ENCODE results near the gene KCNAB1.
"Not testable (repeated sequence)": the region's sequence is repeated elsewhere in the genome, so short reads cannot be mapped to it uniquely, and the experiment has no call there.

The KCNAB1 gene

DNA sequence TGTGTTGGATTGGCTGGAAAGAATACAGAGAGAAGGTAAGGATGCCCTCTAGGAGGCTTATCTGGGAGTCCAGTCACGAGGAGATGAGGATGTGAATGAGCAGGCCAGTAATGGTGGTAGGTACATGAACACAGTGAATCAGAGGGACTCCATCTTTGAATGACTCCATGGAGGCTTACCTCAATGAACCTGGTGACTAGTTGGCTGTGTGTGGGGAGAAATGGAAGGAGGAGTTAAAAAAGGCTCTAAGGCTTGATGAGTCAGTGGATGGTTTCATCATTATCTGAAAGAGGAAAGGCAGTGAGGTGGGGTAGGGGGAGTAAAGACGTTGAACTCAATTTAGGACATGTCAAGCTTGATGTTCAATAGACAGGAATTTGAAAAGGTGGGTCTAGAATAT, 61.1 kb downstream of the KCNAB1 start:
- POLR2A ChIA-PET (ENCODE audit: low non-redundant PET), result no interaction called here
- CTCF ChIA-PET, result interaction anchor here (0.6 kb wide), 1 partner anchor 118 kb away, joined by 3 read pairs; no protein-coding TSS in a partner anchor
- H3K27ac ChIP-seq, result no peak overlapping the region
- TF ChIP-seq, protein P1, sequence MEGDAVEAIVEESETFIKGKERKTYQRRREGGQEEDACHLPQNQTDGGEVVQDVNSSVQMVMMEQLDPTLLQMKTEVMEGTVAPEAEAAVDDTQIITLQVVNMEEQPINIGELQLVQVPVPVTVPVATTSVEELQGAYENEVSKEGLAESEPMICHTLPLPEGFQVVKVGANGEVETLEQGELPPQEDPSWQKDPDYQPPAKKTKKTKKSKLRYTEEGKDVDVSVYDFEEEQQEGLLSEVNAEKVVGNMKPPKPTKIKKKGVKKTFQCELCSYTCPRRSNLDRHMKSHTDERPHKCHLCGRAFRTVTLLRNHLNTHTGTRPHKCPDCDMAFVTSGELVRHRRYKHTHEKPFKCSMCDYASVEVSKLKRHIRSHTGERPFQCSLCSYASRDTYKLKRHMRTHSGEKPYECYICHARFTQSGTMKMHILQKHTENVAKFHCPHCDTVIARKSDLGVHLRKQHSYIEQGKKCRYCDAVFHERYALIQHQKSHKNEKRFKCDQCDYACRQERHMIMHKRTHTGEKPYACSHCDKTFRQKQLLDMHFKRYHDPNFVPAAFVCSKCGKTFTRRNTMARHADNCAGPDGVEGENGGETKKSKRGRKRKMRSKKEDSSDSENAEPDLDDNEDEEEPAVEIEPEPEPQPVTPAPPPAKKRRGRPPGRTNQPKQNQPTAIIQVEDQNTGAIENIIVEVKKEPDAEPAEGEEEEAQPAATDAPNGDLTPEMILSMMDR (conservative IDR thresholded peaks at IDR 0.05; ENCODE audit: low read depth), result no peak
- peak; percentile 54 for DNase-seq (ENCODE audit: low spot score)

GRCh38 chr3:156183396-156183795, 63.0 kb downstream of the KCNAB1 start:
- H3K27ac ChIP-seq, result no peak overlapping the region
- DNase-seq (ENCODE audit: low spot score), result no peak
- TF ChIP-seq, protein P1 (conservative IDR thresholded peaks at IDR 0.05; ENCODE audit: low read depth), result no peak
- CTCF ChIA-PET, result no interaction called here
- POLR2A ChIA-PET (ENCODE audit: low non-redundant PET), result no interaction called here

DNA sequence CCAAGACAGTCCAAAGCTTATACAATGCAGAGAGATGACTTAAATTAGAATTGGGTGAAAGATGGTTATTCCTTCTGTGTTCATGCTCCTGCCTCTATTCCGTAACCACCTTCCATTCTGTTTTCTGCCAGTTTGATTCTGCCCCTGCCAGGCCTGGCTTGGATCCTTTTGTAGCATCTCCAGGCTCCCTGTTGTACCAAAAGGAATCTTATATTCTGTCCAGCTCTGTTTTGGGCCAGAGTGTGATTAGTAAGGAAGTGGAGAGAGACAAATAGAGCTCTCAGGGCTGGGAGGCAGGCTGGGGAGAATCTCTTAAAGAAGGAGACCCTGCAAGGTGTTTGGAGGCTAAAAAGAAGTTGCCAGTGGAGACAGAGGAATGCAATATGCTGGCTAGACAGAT, 63.8 kb downstream of the KCNAB1 start:
- ChIA-PET CTCF (no interaction called here), POLR2A (ENCODE audit: low non-redundant PET) (no interaction called here)
- no peak overlapping the region for H3K27ac ChIP-seq
- TF ChIP-seq, protein P1 (conservative IDR thresholded peaks at IDR 0.05; ENCODE audit: low read depth), result no peak
- no peak for DNase-seq (ENCODE audit: low spot score)

DNA sequence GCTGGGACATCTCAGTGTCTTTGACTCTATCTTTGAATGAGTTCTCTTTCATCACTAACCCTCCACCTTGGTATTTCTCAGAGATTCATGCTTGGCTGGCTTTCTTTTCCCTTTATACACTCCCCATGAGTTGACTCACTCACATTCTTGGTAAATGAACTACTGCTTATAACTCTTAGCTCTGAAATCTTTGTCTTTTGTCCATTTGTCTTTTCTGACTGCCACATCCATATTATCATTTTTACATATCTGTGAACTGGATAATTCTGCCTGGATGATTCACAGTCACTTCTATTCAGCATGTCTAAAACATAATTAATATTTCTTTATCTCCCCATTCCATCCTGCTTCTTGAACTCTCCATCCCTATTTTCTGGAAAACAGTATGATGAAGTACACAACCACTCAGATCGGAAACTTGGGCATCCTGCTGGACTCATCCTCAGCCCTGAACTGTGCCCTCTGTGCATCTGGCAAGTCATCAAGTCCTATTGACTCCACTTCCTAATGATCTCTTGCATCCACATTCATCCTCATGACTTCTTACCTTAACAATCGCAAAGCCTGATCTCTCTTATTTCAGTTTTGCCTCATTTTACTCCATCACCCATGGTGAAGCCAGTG, 66.9 kb downstream of the KCNAB1 start:
- ChIA-PET CTCF (no interaction called here), POLR2A (ENCODE audit: low non-redundant PET) (no interaction called here)
- DNase-seq (ENCODE audit: low spot score), result no peak
- H3K27ac ChIP-seq, result no peak overlapping the region
- TF ChIP-seq, protein P1 (conservative IDR thresholded peaks at IDR 0.05; ENCODE audit: low read depth), result no peak

DNA sequence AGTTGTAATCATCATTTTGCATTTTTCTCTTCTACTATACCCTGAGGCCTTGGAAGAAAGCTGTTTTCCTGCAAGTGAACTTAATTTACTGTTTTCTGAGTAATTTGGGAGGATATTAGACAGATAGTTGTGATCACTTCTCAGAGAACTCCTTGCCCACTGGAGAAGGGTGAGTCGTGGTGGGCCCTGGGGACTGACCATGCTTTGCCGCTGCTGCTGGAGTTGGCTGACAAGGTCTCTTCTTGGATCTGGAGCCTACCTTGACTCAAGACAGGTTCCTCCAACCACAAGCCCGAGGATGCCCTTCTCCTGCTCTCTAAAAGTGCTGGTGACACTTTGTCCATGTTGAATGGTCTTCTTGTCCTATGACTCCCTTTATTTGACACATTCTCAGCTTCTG, 68.4 kb downstream of the KCNAB1 start:
- no peak for DNase-seq (ENCODE audit: low spot score)
- ChIA-PET CTCF (no interaction called here), POLR2A (ENCODE audit: low non-redundant PET) (no interaction called here)
- TF ChIP-seq, protein P1 (conservative IDR thresholded peaks at IDR 0.05; ENCODE audit: low read depth), result no peak
- no peak overlapping the region for H3K27ac ChIP-seq

DNA sequence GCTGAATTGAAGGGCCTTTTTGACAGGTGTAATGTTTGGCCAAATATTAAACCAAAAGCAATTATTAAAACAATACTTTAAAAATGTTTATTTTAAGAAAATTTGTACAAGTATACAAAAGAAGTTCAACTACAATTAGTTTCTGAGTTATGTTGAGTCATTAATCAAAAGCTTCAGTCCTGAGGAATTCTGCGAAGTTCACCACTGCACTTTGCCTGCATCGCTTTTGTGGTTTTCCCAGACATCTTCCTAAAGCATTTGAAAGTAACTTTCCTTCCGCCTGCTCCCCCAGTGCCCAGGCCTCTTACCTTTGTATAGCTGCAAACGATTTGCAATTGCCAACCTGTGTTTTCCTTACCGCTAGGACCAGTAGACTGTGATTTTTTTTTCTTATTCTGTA, 69.5 kb downstream of the KCNAB1 start:
- ChIA-PET POLR2A (ENCODE audit: low non-redundant PET) (no interaction called here), CTCF (interaction anchor here (0.6 kb wide), 1 partner anchor 25 kb away, joined by 3 read pairs; no protein-coding TSS in a partner anchor)
- TF ChIP-seq, protein P1 (conservative IDR thresholded peaks at IDR 0.05; ENCODE audit: low read depth), result no peak
- no peak for DNase-seq (ENCODE audit: low spot score)
- H3K27ac ChIP-seq, result no peak overlapping the region

DNA sequence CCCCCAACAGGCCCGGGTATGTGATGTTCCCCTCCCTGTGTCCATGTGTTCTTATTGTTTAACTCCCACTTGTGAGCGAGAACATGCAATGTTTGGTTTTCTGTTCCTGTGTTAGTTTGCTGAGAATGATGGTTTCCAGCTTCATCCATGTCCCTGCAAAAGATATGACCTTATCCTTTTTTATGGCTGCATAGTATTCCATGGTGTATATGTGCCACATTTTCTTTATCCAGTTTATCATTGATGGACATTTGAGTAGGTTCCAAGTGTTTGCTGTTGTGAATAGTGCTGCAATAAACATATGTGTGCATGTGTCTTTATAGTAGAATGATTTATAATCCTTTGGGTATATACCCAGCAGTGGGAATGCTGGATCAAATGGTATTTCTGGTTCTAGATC, 74.6 kb downstream of the KCNAB1 start:
- CTCF ChIA-PET; POLR2A ChIA-PET (ENCODE audit: low non-redundant PET); H3K27ac ChIP-seq; DNase-seq (ENCODE audit: low spot score): not testable (repeated sequence)

DNA sequence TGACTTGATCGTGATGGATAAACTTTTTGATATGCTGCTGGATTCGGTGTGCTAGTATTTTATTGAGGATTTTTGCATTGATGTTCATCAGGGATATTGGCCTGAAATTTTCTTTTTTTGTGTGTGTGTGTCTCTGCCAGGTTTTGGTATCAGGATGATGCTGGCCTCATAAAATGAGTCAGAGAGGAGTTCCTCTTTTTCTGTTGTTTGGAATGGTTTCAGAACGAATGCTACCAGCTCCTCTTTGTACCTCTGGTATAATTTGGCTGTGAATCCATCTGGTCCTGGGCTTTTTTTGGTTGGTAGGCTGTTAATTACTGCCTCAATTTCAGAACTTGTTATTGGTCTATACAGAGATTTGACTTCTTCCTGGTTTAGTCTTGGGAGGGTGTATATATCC, 76.8 kb downstream of the KCNAB1 start:
- CTCF ChIA-PET, result interaction anchor here (0.6 kb wide), 2 partner anchors 104 to 344 kb away, joined by 3 to 7 read pairs; no protein-coding TSS in a partner anchor
- DNase-seq (ENCODE audit: low spot score); H3K27ac ChIP-seq; POLR2A ChIA-PET (ENCODE audit: low non-redundant PET): not testable (repeated sequence)

Data from RWPE1 (cell line).